IMR-90 (cell line): ENCODE results near the gene AVPR2.

Experiments
- CEBPB ChIP-seq: IDR thresholded peaks from 2 replicates; pipeline ENCODE4 v1.6.1; 2012; ENCODE audit warnings: low read depth, low read length, improper control_type of control experiment
- CTCF ChIP-seq: conservative IDR thresholded peaks from 2 replicates; pipeline ENCODE4 v1.5.1; 2012; ENCODE audit warnings: mild to moderate bottlenecking, low read depth, low read length, improper control_type of control experiment
- FOS ChIP-seq: fragments of 150-350 bp; IDR thresholded peaks from 2 replicates; pipeline ENCODE4 v1.6.1; 2016; ENCODE audit warnings: low read depth, low read length
- MAZ ChIP-seq: IDR thresholded peaks from 2 replicates; pipeline ENCODE4 v1.6.1; 2012; ENCODE audit warnings: low read depth, mild to moderate bottlenecking, low read length, improper control_type of control experiment, moderate library complexity, borderline replicate concordance
- MXI1 ChIP-seq: IDR thresholded peaks from 2 replicates; pipeline ENCODE4 v1.6.1; 2012; ENCODE audit warnings: low read depth, mild to moderate bottlenecking, low read length, moderate library complexity, borderline replicate concordance
- NFE2L2 ChIP-seq: fragments of 150-350 bp; IDR thresholded peaks from 2 replicates; pipeline ENCODE4 v1.6.1; 2016; ENCODE audit warnings: low read depth, mild to moderate bottlenecking, low read length
- POLR2A ChIP-seq: IDR thresholded peaks from 2 replicates; pipeline ENCODE4 v1.6.1; 2012; ENCODE audit warnings: mild to moderate bottlenecking, low read depth, low read length
- RAD21 ChIP-seq: IDR thresholded peaks from 2 replicates; pipeline ENCODE4 v1.6.1; 2012; ENCODE audit warnings: low read length, improper control_type of control experiment
- RCOR1 ChIP-seq: IDR thresholded peaks from 2 replicates; pipeline ENCODE4 v1.6.1; 2012; ENCODE audit warnings: mild to moderate bottlenecking, low read length, improper control_type of control experiment; ENCODE audit not compliant: insufficient replicate concordance
- RFX5 ChIP-seq: IDR thresholded peaks from 2 replicates; pipeline ENCODE4 v1.8.0; 2012; ENCODE audit warnings: low read depth, mild to moderate bottlenecking, low read length, moderate library complexity
- SMC3 ChIP-seq: fragments of 150-350 bp; IDR thresholded peaks from 2 replicates; pipeline ENCODE4 v1.6.1; 2016; ENCODE audit warnings: low read depth, mild to moderate bottlenecking, antibody characterized with exemption, low read length, moderate library complexity
- USF2 ChIP-seq: fragments of 150-350 bp; IDR thresholded peaks from 2 replicates; pipeline ENCODE4 v1.6.1; 2017; ENCODE audit warnings: mild to moderate bottlenecking, antibody characterized with exemption, low read length, low read depth
- TF ChIP-seq, protein P1 (sequence below): fragments of 150-350 bp; IDR thresholded peaks from 2 replicates; pipeline ENCODE4 v1.6.1; 2016; ENCODE audit warnings: low read depth, mild to moderate bottlenecking, low read length, moderate library complexity, borderline replicate concordance

DNA sequence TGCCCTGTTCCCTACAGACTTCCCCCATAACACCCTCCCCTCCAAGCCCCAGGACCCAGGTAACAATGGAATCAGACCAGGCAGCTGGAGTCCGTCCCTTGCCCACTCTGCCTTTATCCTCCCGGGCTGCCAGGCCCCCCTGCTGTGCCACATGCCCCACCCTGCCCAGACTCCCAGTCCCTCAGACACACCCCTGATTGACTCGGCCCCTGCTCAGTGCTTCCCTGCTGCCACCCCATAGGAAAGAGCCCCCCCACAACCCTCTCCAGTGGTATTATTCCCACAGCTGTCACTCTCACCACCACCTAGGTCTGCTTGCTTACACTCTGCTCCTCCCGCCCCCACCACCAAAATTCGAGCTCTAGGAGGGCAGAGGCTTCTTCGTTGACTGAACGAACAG is 35.1 kb downstream of the AVPR2 start:
- TF ChIP-seq CTCF = no peak
- TF ChIP-seq USF2 = no peak
- no peak for TF ChIP-seq FOS
- TF ChIP-seq MXI1 = no peak
- TF ChIP-seq, protein P1, sequence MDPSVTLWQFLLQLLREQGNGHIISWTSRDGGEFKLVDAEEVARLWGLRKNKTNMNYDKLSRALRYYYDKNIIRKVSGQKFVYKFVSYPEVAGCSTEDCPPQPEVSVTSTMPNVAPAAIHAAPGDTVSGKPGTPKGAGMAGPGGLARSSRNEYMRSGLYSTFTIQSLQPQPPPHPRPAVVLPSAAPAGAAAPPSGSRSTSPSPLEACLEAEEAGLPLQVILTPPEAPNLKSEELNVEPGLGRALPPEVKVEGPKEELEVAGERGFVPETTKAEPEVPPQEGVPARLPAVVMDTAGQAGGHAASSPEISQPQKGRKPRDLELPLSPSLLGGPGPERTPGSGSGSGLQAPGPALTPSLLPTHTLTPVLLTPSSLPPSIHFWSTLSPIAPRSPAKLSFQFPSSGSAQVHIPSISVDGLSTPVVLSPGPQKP = no peak
- TF ChIP-seq POLR2A = no peak
- no peak for TF ChIP-seq RAD21
- TF ChIP-seq MAZ = no peak
- TF ChIP-seq SMC3 = no peak
- TF ChIP-seq CEBPB = no peak
- TF ChIP-seq NFE2L2 = no peak
- TF ChIP-seq RCOR1 = no peak
- TF ChIP-seq RFX5 = no peak
